SKM-1 (cell line): Measurements from ENCODE around the gene MRGPRX2.

Experiments
- DNase-seq: peaks from one replicate; lab custom pipeline; 2025; ENCODE audit not compliant: unreplicated experiment; lab: John Stamatoyannopoulos, UW

Gene MRGPRX2

GRCh38 chr11:19012636-19013035, 47.9 kb downstream of the MRGPRX2 start:
- no peak for DNase-seq
